Measurements from ENCODE around the gene SPATA13. TPM values are rescaled to one million over a fixed set of nuclear protein-coding genes. Genes with fewer than 3 reads are reported as not detected.
A peak's percentile ranks its signal among the peaks of the same experiment; 100 is the strongest.

Gene SPATA13
- total RNA-seq, 2 donors from 2014 or later, result 19.4 to 24.8 TPM

- no peaks in the 10 kb centered on the region for H3K4me1 ChIP-seq (ENCODE audit: control insufficient read depth, insufficient read depth, low read length)
- no peak overlapping the region for H3K9ac ChIP-seq (ENCODE audit: extremely low read depth, low read length, poor library complexity, severe bottlenecking)
- WGBS, 2 experiments (ENCODE audit: insufficient coverage in 1 of 2, insufficient read length in 1 of 2), result 94 to 100% methylated on average over 1 to 9 of the region's 9 CpGs
- peaks cover 6% of the 10 kb centered on the region for H3K9me3 ChIP-seq (ENCODE audit: control insufficient read depth, low read length)
- H3K36me3 ChIP-seq (ENCODE audit: control insufficient read depth, insufficient read depth, low read length), result no peaks in the 10 kb centered on the region
- Mint-ChIP-seq H3K36me3 (ENCODE audit: low read depth) (peaks cover 5% of the 10 kb centered on the region), H3K4me3 (no peak overlapping the region), H3K9me3 (peaks cover under 1% of the 10 kb centered on the region), H3K27me3 (ENCODE audit: insufficient read depth) (no peaks in the 10 kb centered on the region), H3K4me1 (peaks cover 44% of the 10 kb centered on the region), H3K27ac (peak overlapping the region; percentile 45)
- no peak for TF ChIP-seq CTCF (conservative IDR thresholded peaks at IDR 0.05)
- H3K27ac ChIP-seq (ENCODE audit: low read depth, low read length), result no peak overlapping the region
- no peak for DNase-seq
- no peak overlapping the region for H3K4me3 ChIP-seq (ENCODE audit: low read length)
- no peaks in the 10 kb centered on the region for H3K27me3 ChIP-seq (ENCODE audit: control insufficient read depth, insufficient read depth, low read length, poor library complexity, severe bottlenecking)
Observed at GRCh38 chr13:24183741-24184182, 23.2 kb downstream of the SPATA13 start.

GRCh38 chr13:24184265-24184841, 23.8 kb downstream of the SPATA13 start:
- 95 to 100% methylated on average over 2 to 3 of the region's 4 CpGs for WGBS, 2 experiments (ENCODE audit: insufficient coverage in 1 of 2, insufficient read length in 1 of 2)
- no peak for DNase-seq
- Histone ChIP-seq H3K27ac (ENCODE audit: low read depth, low read length) (no peak overlapping the region), H3K27me3 (ENCODE audit: control insufficient read depth, insufficient read depth, low read length, poor library complexity, severe bottlenecking) (no peaks in the 10 kb centered on the region), H3K9ac (ENCODE audit: extremely low read depth, low read length, poor library complexity, severe bottlenecking) (no peak overlapping the region), H3K4me1 (ENCODE audit: control insufficient read depth, insufficient read depth, low read length) (no peaks in the 10 kb centered on the region), H3K36me3 (ENCODE audit: control insufficient read depth, insufficient read depth, low read length) (no peaks in the 10 kb centered on the region), H3K4me3 (ENCODE audit: low read length) (no peak overlapping the region), H3K9me3 (ENCODE audit: control insufficient read depth, low read length) (peaks cover 9% of the 10 kb centered on the region)
- Mint-ChIP-seq H3K27ac (no peak overlapping the region), H3K36me3 (ENCODE audit: low read depth) (peaks cover 8% of the 10 kb centered on the region), H3K4me1 (peaks cover 44% of the 10 kb centered on the region), H3K27me3 (ENCODE audit: insufficient read depth) (no peaks in the 10 kb centered on the region), H3K9me3 (peaks cover 5% of the 10 kb centered on the region), H3K4me3 (no peak overlapping the region)
- no peak for TF ChIP-seq CTCF (conservative IDR thresholded peaks at IDR 0.05)

- peak; percentile 24 for DNase-seq
- no peak for TF ChIP-seq CTCF (conservative IDR thresholded peaks at IDR 0.05)
- WGBS, 2 experiments (ENCODE audit: insufficient coverage in 1 of 2, insufficient read length in 1 of 2), result 92 to 95% methylated on average over 9 to 11 of the region's 11 CpGs
- Histone ChIP-seq H3K9me3 (ENCODE audit: control insufficient read depth, low read length) (peaks cover 9% of the 10 kb centered on the region), H3K27me3 (ENCODE audit: control insufficient read depth, insufficient read depth, low read length, poor library complexity, severe bottlenecking) (no peaks in the 10 kb centered on the region), H3K27ac (ENCODE audit: low read depth, low read length) (no peak overlapping the region), H3K4me1 (ENCODE audit: control insufficient read depth, insufficient read depth, low read length) (no peaks in the 10 kb centered on the region), H3K36me3 (ENCODE audit: control insufficient read depth, insufficient read depth, low read length) (no peaks in the 10 kb centered on the region), H3K4me3 (ENCODE audit: low read length) (no peak overlapping the region), H3K9ac (ENCODE audit: extremely low read depth, low read length, poor library complexity, severe bottlenecking) (no peak overlapping the region)
- Mint-ChIP-seq H3K4me1 (peaks cover 44% of the 10 kb centered on the region), H3K27ac (peak overlapping the region; percentile 73), H3K27me3 (ENCODE audit: insufficient read depth) (no peaks in the 10 kb centered on the region), H3K9me3 (peaks cover 5% of the 10 kb centered on the region), H3K36me3 (ENCODE audit: low read depth) (peaks cover 8% of the 10 kb centered on the region), H3K4me3 (no peak overlapping the region)
Observed at GRCh38 chr13:24184882-24185281, 24.4 kb downstream of the SPATA13 start.

All from endodermal cell (in vitro differentiated cells).